Hindlimb muscle (tissue), 1 donor: ENCODE results near the gene NRSN1. TPM values are rescaled to one million over a fixed set of nuclear protein-coding genes. Genes with fewer than 3 reads are reported as not detected.

Experiments used
- polyA plus RNA-seq: library from polyadenylated mRNA; unstranded; fragments of 120-200 nt; gene quantifications from one replicate; pipeline ENCODE4 v1.2.1, GENCODE V29; 2013; ENCODE audit not compliant: insufficient read length

The NRSN1 gene
- polyA plus RNA-seq, 1 donor = not detected

Other genes starting within 250 kb of the NRSN1 start
- gene DCDC2, start 231.8 kb downstream of the NRSN1 start, polyA plus RNA-seq = 0.08 TPM